GM12873 (cell line): ENCODE data around the gene AHDC1.
A peak's percentile ranks its signal among the peaks of the same experiment; 100 is the strongest.

Experiments
- CTCF ChIP-seq: IDR thresholded peaks from 2 replicates; pipeline ENCODE4 v1.5.1; 2012; ENCODE audit warnings: low read depth, mild to moderate bottlenecking, moderate library complexity, low read length, control low read depth; ENCODE audit not compliant: insufficient read depth; ENCODE audit errors: missing control alignments

AHDC1 gene

GRCh38 chr1:27605796-27606707, 2.1 kb upstream of the AHDC1 start:
- peak; percentile 90 for TF ChIP-seq CTCF

- no peak for TF ChIP-seq CTCF
Measured at GRCh38 chr1:27605300-27605766, 1.4 kb upstream of the AHDC1 start.

- TF ChIP-seq CTCF, result no peak
Measured at GRCh38 chr1:27604579-27605299, 795 bp upstream of the AHDC1 start.

GRCh38 chr1:27603309-27603680, 649 bp downstream of the AHDC1 start:
- TF ChIP-seq CTCF, result no peak

GRCh38 chr1:27602462-27603308, 1.3 kb downstream of the AHDC1 start:
- TF ChIP-seq CTCF, result no peak

- TF ChIP-seq CTCF, result no peak
Measured at GRCh38 chr1:27601771-27602461, 2.0 kb downstream of the AHDC1 start.
